ENCODE results near the gene MUC5B.

The MUC5B gene

DNA sequence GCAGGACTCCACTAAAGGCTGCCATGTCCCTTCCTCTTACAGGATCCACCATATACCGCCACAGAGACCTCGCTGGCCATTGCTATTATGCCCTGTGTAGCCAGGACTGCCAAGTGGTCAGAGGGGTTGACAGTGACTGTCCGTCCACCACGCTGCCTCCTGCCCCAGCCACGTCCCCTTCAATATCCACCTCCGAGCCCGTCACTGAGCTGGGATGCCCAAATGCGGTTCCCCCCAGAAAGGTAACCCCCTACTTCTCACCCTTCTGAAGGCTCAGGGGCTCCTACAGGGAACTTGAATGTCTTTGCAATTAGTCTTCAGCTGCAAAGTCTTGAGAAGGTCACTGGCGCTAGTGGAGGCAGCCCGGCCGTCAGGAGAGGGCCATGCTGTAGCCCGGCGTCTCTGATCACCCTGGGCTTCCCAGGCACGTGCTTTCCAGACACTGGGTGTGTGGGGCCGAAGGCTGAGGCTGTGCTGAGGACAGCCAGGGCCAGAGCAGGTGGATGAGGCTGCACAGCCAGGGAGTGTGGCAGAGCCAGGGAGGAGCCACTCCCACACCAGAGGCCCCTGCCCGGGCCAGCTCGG is 30.0 kb upstream of the MUC5B start:
- TF ChIP-seq, protein P1, sequence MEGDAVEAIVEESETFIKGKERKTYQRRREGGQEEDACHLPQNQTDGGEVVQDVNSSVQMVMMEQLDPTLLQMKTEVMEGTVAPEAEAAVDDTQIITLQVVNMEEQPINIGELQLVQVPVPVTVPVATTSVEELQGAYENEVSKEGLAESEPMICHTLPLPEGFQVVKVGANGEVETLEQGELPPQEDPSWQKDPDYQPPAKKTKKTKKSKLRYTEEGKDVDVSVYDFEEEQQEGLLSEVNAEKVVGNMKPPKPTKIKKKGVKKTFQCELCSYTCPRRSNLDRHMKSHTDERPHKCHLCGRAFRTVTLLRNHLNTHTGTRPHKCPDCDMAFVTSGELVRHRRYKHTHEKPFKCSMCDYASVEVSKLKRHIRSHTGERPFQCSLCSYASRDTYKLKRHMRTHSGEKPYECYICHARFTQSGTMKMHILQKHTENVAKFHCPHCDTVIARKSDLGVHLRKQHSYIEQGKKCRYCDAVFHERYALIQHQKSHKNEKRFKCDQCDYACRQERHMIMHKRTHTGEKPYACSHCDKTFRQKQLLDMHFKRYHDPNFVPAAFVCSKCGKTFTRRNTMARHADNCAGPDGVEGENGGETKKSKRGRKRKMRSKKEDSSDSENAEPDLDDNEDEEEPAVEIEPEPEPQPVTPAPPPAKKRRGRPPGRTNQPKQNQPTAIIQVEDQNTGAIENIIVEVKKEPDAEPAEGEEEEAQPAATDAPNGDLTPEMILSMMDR (IDR thresholded peaks at IDR 0.05), result no peak
- H3K4me1 Mint-ChIP-seq, result no peaks in the 10 kb centered on the region
- no peak for DNase-seq
- H3K4me3 Mint-ChIP-seq, result no peak overlapping the region
- H3K27me3 Mint-ChIP-seq (ENCODE audit: low read depth, poor library complexity), result no peaks in the 10 kb centered on the region
- no peak overlapping the region for H3K27ac Mint-ChIP-seq
- peaks cover 10% of the 10 kb centered on the region for H3K9me3 Mint-ChIP-seq
- H3K36me3 Mint-ChIP-seq (ENCODE audit: low read depth), result no peaks in the 10 kb centered on the region

DNA sequence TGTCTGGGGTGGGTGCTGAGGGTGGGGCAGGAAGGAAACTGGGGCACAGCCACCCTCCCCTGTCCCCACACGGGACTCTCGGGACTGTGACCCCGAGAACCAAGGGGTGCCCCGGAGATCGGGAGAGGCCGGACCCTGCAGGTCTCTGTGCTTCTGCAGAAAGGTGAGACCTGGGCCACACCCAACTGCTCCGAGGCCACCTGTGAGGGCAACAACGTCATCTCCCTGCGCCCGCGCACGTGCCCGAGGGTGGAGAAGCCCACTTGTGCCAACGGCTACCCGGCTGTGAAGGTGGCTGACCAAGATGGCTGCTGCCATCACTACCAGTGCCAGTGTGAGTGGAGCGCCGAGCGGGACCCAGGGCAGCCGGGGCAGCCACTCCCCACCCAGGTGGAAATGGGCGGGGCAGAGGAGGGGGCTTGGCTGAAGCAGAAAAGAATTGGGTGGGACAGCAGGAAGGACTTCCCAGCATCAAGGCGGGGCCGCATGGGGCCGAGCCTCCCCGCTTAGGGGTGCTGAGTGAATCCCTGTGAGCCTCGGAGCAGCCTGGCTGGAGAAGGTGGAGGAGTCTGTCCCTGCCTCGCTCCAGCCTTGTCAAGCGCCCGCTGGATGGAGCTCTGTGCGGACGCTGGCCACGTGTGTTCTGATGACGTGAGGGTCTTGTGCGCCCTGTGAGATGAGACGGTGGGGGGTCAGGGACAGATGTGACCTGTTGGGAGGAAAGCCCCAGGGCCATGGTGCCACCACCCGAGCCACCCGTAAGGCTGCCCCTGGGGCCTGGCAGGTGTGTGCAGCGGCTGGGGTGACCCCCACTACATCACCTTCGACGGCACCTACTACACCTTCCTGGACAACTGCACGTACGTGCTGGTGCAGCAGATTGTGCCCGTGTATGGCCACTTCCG is 29.3 kb upstream of the MUC5B start:
- TF ChIP-seq, protein P1 (IDR thresholded peaks at IDR 0.05), result no peak
- Mint-ChIP-seq H3K4me1 (no peaks in the 10 kb centered on the region), H3K27ac (no peak overlapping the region), H3K27me3 (ENCODE audit: low read depth, poor library complexity) (no peaks in the 10 kb centered on the region), H3K36me3 (ENCODE audit: low read depth) (no peaks in the 10 kb centered on the region), H3K4me3 (no peak overlapping the region), H3K9me3 (peaks cover 10% of the 10 kb centered on the region)
- DNase-seq, result no peak

DNA sequence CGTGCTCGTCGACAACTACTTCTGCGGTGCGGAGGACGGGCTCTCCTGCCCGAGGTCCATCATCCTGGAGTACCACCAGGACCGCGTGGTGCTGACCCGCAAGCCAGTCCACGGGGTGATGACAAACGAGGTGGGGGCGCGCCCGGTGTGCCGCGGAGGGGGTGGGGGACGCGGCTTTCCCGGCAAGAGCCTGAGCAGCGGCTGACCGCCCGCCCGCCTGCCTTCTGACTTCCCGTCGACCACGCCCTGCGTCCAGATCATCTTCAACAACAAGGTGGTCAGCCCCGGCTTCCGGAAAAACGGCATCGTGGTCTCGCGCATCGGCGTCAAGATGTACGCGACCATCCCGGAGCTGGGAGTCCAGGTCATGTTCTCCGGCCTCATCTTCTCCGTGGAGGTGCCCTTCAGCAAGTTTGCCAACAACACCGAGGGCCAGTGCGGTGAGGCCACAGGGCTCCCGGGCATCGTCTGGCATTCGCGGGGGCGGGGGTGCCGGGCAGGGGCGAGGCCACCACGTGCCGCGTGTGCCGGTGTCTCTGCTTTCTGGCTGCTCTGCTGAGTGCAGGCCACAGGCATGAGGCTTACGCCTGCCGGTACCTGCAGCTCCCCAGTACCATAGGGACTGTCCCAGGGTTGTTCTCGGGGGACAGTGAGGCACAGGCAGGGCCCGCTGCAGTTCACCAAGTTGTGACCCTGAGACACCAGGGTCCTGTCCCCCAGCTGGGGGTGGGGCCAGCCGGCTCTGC is 28.5 kb upstream of the MUC5B start:
- no peaks in the 10 kb centered on the region for H3K4me1 Mint-ChIP-seq
- no peaks in the 10 kb centered on the region for H3K27me3 Mint-ChIP-seq (ENCODE audit: low read depth, poor library complexity)
- peaks cover 10% of the 10 kb centered on the region for H3K9me3 Mint-ChIP-seq
- H3K4me3 Mint-ChIP-seq, result no peak overlapping the region
- no peaks in the 10 kb centered on the region for H3K36me3 Mint-ChIP-seq (ENCODE audit: low read depth)
- no peak overlapping the region for H3K27ac Mint-ChIP-seq
- TF ChIP-seq, protein P1 (IDR thresholded peaks at IDR 0.05), result no peak
- no peak for DNase-seq

DNA sequence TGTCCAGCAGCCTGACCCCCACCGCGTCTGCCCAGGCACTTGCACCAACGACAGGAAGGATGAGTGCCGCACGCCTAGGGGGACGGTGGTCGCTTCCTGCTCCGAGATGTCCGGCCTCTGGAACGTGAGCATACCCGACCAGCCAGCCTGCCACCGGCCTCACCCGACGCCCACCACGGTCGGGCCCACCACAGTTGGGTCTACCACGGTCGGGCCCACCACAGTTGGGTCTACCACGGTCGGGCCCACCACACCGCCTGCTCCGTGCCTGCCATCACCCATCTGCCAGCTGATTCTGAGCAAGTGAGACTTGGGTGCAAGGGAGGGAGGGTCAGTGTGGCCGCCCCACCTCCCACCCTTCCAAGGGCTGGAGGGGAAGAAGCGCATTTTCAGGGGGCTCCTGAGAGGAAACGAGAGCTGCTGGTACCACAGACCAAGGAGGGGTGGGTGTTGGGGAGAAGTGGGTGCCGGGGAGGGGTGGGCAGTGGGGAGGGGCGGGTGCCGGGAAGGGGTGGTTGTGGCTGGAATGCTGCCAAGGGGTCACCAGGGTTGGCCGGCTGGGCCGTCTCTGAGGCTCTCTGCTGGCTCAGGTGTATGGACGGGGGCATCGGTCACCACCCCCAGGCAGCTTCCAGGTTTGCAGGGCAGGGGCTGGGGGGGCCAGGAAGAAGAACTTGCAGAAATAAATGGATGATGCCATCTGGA is 27.7 kb upstream of the MUC5B start:
- Mint-ChIP-seq H3K27me3 (ENCODE audit: low read depth, poor library complexity) (no peaks in the 10 kb centered on the region), H3K36me3 (ENCODE audit: low read depth) (no peaks in the 10 kb centered on the region), H3K4me1 (no peaks in the 10 kb centered on the region), H3K27ac (no peak overlapping the region), H3K9me3 (peaks cover 10% of the 10 kb centered on the region), H3K4me3 (no peak overlapping the region)
- no peak for DNase-seq
- TF ChIP-seq, protein P1 (IDR thresholded peaks at IDR 0.05), result no peak

DNA sequence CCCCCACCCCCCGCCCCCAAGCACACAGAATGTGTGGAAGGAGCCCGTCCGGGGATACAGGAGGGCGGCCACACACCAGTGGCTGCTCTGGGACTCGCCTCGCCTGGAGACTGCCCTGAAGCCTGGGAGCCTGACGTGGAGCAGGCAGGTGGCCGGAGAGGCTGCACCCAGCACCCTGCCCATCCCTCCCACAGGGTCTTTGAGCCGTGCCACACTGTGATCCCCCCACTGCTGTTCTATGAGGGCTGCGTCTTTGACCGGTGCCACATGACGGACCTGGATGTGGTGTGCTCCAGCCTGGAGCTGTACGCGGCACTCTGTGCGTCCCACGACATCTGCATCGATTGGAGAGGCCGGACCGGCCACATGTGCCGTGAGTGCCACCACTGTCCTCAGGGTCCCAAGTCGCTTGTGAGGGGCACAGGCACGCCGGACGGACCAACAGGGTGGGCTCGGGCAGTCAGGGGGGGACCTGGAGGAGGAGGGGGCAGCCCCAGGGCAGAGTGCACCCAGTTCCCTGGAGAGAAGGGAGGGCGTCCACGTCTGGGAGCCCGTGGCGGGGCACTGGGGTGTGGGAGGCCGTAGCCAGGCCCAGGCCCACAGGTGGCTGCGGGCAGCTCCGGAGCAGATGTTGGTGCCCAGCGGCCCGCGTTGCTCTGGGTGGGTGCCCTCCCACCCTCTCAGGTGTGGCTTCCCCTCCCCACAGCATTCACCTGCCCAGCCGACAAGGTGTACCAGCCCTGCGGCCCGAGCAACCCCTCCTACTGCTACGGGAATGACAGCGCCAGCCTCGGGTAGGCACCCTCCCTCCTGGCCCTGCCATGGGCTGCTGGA is 27.0 kb upstream of the MUC5B start:
- H3K9me3 Mint-ChIP-seq, result peaks cover 10% of the 10 kb centered on the region
- H3K4me3 Mint-ChIP-seq, result no peak overlapping the region
- H3K27me3 Mint-ChIP-seq (ENCODE audit: low read depth, poor library complexity), result no peaks in the 10 kb centered on the region
- no peaks in the 10 kb centered on the region for H3K36me3 Mint-ChIP-seq (ENCODE audit: low read depth)
- H3K27ac Mint-ChIP-seq, result no peak overlapping the region
- TF ChIP-seq, protein P1 (IDR thresholded peaks at IDR 0.05), result no peak
- H3K4me1 Mint-ChIP-seq, result no peaks in the 10 kb centered on the region
- no peak for DNase-seq
